Loucy (cell line): ENCODE results near the gene MTURN.
A peak's percentile ranks its signal among the peaks of the same experiment; 100 is the strongest.

Experiments
- H2AFZ ChIP-seq: fragments of 200-600 bp; sonication (generic); 2 replicates; pipeline ENCODE4 v1.6.0; 2016; ENCODE audit warnings: antibody characterized with exemption, mild to moderate bottlenecking, low read length, moderate library complexity
- H3F3A ChIP-seq: fragments of 200-600 bp; 2 replicates; pipeline ENCODE4 v1.6.0; 2016; ENCODE audit warnings: antibody characterized with exemption, low read depth, mild to moderate bottlenecking
- H3K27me3 ChIP-seq: fragments of 200-600 bp; sonication (generic); 2 replicates; pipeline ENCODE4 v1.6.1; 2014; ENCODE audit warnings: low read length, mild to moderate bottlenecking; ENCODE audit not compliant: insufficient read depth, poor library complexity, severe bottlenecking
- H3K36me3 ChIP-seq: fragments of 200-600 bp; sonication (generic); 2 replicates; pipeline ENCODE4 v1.6.1; 2016; ENCODE audit warnings: low read length; ENCODE audit not compliant: insufficient read depth
- H3K4me1 ChIP-seq: fragments of 200-600 bp; sonication (generic); 2 replicates; pipeline ENCODE4 v1.5.1; 2014; ENCODE audit warnings: low read length, mild to moderate bottlenecking; ENCODE audit not compliant: insufficient read depth, poor library complexity, severe bottlenecking
- H3K4me2 ChIP-seq: fragments of 200-600 bp; sonication (generic); 2 replicates; pipeline ENCODE4 v1.6.0; 2014; ENCODE audit warnings: antibody characterized with exemption, low read length, low read depth, mild to moderate bottlenecking; ENCODE audit not compliant: poor library complexity, severe bottlenecking
- H3K4me3 ChIP-seq: fragments of 200-600 bp; sonication (generic); 2 replicates; pipeline ENCODE4 v1.5.1; 2014; ENCODE audit warnings: low read length, mild to moderate bottlenecking, mixed read lengths; ENCODE audit not compliant: poor library complexity, severe bottlenecking
- H3K79me2 ChIP-seq: fragments of 200-600 bp; sonication (generic); 2 replicates; pipeline ENCODE4 v1.6.1; 2014; ENCODE audit warnings: low read length; ENCODE audit not compliant: insufficient read depth
- H3K9ac ChIP-seq: fragments of 200-600 bp; sonication (generic); 2 replicates; pipeline ENCODE4 v1.6.0; 2014; ENCODE audit warnings: mild to moderate bottlenecking, low read depth, low read length, moderate library complexity; ENCODE audit not compliant: poor library complexity, severe bottlenecking
- H3K9me2 ChIP-seq: fragments of 200-600 bp; sonication (generic); replicated peaks from 2 replicates; pipeline ENCODE4 v1.6.1; 2016; ENCODE audit warnings: low read depth, low read length, mixed read lengths
- H3K9me3 ChIP-seq: fragments of 200-600 bp; sonication (generic); 2 replicates; pipeline ENCODE4 v1.6.1; 2014; ENCODE audit warnings: mild to moderate bottlenecking, antibody characterized with exemption, low read length, low read depth; ENCODE audit not compliant: insufficient read depth
- H4K20me1 ChIP-seq: fragments of 200-600 bp; sonication (generic); 2 replicates; pipeline ENCODE4 v1.6.0; 2014; ENCODE audit warnings: antibody characterized with exemption, low read length, mild to moderate bottlenecking; ENCODE audit not compliant: insufficient read depth, poor library complexity, severe bottlenecking
- EZH2phosphoT487 ChIP-seq: fragments of 200-600 bp; IDR thresholded peaks from 2 replicates; pipeline ENCODE4 v1.6.1; 2018; ENCODE audit warnings: antibody characterized with exemption, mild to moderate bottlenecking, moderate library complexity, borderline replicate concordance
- TF ChIP-seq, protein P1 (sequence below): fragments of 200-600 bp; sonication (generic); conservative IDR thresholded peaks from 2 replicates; pipeline ENCODE4 v1.5.1; 2014; ENCODE audit warnings: mild to moderate bottlenecking, antibody characterized with exemption, low read length

The MTURN gene

DNA sequence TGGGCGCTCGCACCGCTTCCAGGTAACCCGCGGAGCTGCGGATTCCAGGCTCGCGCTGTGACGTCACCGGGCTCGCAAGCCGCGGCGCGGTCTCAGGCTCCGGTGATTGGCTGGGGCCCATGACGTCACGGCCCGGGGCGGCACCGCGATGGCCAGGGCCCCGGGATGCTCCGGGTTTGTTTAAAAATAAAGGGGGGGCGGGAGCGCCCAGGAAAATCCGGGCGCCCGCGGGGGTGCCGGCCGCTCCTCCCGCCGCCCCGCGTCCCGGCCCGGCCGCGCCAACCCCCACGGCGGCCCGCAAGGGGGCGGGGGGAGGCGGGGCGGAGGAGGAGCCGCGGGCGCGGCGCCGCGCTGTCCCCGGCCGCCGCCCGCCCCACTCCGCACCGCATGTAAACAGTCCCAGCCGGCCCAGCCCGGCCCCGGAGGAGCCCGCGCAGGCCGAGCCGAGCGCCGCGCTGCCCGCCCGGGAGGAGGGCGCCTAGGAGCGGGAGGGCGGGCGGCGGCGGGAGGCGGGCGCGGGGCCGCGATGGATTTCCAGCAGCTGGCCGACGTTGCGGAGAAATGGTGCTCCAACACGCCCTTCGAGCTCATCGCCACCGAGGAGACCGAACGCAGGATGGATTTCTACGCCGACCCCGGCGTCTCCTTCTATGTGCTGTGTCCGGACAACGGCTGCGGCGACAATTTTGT is at the start of gene MTURN:
Gene MTURN (plus strand): TSS at position 376 of the 690 bp plus-strand sequence. CDS start 151 bp downstream, at position 527.
- peak within 1 kb of the TSS; percentile 81 for H2AFZ ChIP-seq
- no peaks in the 10 kb centered on the region for H3F3A ChIP-seq
- H3K9ac ChIP-seq: peak within 1 kb of the TSS; percentile 54
- TF ChIP-seq EZH2phosphoT487: no peak
- TF ChIP-seq, protein P1, sequence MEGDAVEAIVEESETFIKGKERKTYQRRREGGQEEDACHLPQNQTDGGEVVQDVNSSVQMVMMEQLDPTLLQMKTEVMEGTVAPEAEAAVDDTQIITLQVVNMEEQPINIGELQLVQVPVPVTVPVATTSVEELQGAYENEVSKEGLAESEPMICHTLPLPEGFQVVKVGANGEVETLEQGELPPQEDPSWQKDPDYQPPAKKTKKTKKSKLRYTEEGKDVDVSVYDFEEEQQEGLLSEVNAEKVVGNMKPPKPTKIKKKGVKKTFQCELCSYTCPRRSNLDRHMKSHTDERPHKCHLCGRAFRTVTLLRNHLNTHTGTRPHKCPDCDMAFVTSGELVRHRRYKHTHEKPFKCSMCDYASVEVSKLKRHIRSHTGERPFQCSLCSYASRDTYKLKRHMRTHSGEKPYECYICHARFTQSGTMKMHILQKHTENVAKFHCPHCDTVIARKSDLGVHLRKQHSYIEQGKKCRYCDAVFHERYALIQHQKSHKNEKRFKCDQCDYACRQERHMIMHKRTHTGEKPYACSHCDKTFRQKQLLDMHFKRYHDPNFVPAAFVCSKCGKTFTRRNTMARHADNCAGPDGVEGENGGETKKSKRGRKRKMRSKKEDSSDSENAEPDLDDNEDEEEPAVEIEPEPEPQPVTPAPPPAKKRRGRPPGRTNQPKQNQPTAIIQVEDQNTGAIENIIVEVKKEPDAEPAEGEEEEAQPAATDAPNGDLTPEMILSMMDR: no peak
- no peaks in the 10 kb centered on the region; the same call in 1 of the 2 replicates for H3K79me2 ChIP-seq
- H4K20me1 ChIP-seq: no peaks in the 10 kb centered on the region
- H3K9me2 ChIP-seq: no peaks in the 10 kb centered on the region
- H3K4me1 ChIP-seq: peaks cover 20% of the 10 kb centered on the region
- no peaks in the 10 kb centered on the region for H3K27me3 ChIP-seq
- no peaks in the 10 kb centered on the region for H3K9me3 ChIP-seq
- peak within 1 kb of the TSS; percentile 75 for H3K4me2 ChIP-seq
- peak within 1 kb of the TSS; percentile 77 for H3K4me3 ChIP-seq
- no peaks in the 10 kb centered on the region for H3K36me3 ChIP-seq

DNA sequence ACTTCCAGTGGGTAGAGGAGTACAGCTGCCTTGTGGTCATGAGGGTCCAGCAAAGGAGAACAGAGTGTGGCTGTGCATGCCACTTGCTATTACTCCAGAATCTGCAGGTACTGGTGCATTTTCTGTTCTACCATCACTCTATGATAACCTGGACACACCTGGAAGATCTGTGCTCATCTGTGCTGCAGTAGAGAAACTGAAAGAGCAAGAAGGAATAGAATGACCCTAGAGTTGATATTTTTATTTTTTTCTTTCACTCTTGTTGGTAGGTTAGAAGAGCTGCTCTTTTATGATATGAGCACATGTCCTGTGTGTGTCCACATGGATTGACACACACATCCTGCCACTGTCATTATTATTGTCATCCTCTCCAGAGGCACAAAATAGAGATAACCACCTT is 48.3 kb upstream of the MTURN start:
- Histone ChIP-seq H2AFZ (no peak overlapping the region), H3F3A (no peaks in the 10 kb centered on the region), H3K4me1 (peaks cover 11% of the 10 kb centered on the region), H3K9me2 (no peaks in the 10 kb centered on the region), H4K20me1 (no peaks in the 10 kb centered on the region), H3K4me2 (no peak overlapping the region), H3K9ac (no peak overlapping the region), H3K79me2 (no peaks in the 10 kb centered on the region), H3K4me3 (no peak overlapping the region), H3K36me3 (peaks cover 5% of the 10 kb centered on the region; the same call in 1 of the 2 replicates), H3K9me3 (no peaks in the 10 kb centered on the region), H3K27me3 (no peaks in the 10 kb centered on the region)
- TF ChIP-seq, protein P1: no peak
- no peak for TF ChIP-seq EZH2phosphoT487

DNA sequence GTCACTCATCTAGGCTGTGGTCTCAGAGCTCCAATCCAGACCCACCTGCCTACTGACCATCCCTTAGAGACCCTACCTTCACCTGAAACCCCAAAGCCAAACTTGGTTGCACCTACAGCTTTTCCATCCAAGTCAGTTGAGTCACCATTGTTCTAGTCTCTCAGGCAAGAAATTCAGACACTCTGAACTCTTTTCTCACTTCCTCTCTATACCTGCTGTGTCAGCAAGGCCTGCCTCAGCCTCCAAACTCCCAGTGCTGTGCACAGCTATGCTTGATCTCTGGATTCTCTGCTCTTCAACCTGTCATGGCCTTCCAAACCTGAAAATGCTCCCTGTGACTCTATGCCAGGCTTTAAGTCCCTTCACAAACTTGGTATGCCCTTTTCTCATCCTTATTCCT is 47.4 kb upstream of the MTURN start:
- H3K9me3 ChIP-seq: no peaks in the 10 kb centered on the region
- peaks cover 4% of the 10 kb centered on the region; the same call in 1 of the 2 replicates for H3K36me3 ChIP-seq
- H4K20me1 ChIP-seq: no peaks in the 10 kb centered on the region
- H2AFZ ChIP-seq: no peak overlapping the region
- H3K79me2 ChIP-seq: no peaks in the 10 kb centered on the region
- no peak overlapping the region for H3K9ac ChIP-seq
- H3K4me3 ChIP-seq: no peak overlapping the region
- H3K9me2 ChIP-seq: no peaks in the 10 kb centered on the region
- H3K27me3 ChIP-seq: no peaks in the 10 kb centered on the region
- no peak for TF ChIP-seq EZH2phosphoT487
- TF ChIP-seq, protein P1: no peak
- H3F3A ChIP-seq: no peaks in the 10 kb centered on the region
- H3K4me1 ChIP-seq: peaks cover 11% of the 10 kb centered on the region
- no peak overlapping the region for H3K4me2 ChIP-seq
